NCI-H2196 treated with DMSO at 0.1 percent for 48 hours (cell line): Measurements from ENCODE around the gene TJP2.

ENCODE experiments used
- DNase-seq: peaks from one replicate; lab custom pipeline; 2025; ENCODE audit not compliant: unreplicated experiment; lab: John Stamatoyannopoulos, UW

Gene TJP2

DNA sequence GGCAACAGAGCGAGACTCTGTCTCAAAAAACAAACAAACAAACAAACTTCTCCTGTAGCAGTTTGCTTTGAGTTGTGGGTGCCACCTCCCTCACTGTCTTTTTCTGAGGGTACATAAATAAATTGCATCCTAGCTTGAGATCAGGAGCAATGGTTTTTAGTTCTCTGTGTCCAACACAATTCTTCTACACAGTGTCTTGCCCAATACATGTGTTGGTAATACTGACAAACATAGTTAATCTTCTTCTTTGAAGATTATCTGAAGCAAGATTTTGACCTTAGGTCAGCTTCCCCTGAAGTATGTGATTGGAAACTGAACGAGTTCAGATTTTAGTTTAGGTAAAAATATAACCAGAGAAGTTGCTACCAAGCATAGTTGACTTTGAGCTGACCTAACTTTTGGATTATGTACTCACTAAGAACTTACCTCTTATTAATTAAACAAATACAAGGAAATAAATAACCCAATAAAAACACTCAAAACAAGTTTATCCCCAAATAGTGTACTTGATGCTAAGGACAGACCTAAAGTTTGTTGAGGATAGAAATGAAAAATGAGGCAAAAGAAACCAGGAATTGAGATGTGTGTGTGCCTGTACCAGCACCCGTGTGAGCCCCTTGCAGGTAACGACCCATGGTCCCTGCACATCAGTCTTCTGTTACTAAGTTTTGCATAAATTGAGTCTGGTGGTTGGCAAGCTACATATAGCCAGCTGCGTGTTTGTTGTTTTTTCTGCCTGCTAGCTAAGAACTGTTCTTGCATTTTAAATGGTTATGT lies 16.2 kb downstream of the TJP2 start:
- no peak for DNase-seq

DNA sequence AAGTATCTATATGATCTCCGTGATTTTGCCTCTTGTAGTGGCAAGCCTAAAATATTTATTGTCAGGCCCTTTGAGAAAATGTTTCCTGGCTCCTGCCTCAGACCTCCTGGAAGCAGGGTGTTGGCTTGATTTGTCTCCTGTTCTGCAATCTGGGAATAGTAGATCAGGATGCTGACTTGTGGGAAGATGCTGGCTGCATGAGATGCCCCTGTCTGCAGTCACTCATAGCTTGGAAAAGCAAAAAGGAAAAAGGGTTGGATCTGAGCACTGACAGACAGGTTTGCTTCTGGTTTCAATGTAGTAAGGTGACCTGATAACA lies 16.7 kb downstream of the TJP2 start:
- no peak for DNase-seq

DNA sequence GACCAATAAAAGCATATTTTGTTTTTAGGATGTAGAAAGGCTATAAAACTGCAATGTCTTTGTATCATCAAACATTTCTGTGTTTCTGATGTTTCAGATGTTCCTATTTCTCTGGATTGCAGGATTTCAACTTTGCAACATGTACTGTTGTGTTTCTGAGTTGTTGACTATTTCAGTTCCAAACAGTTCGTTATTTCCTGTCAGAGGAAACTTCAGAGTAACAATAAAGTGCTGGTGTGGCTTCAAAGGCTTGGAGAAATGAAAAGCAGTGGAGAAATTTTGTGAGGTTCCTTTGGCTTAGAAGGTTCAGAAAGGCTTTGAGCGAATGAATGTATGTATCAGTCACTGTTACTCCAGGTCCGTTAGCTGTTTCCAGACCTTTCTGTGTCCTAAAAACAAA lies 17.2 kb downstream of the TJP2 start:
- DNase-seq, result no peak

DNA sequence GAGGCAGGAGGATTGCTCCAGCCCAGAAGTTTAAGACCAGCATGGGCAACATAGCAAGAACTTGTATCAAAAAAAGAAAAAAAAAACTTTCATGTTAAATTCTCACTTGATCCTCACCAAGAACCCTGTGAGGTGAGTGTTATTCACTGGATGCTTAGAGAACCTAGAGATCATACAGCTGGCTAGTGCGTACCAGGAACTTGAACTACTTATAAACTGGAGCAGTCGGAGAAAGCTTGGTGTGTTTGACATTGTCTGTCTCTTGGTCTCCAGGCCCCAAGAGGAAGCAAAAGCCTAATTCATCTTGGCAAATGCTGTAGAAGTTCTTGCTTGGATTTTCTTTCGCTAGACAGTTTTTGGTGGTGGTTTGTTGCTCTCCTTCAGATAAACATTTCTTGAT lies 18.1 kb downstream of the TJP2 start:
- DNase-seq, result no peak

DNA sequence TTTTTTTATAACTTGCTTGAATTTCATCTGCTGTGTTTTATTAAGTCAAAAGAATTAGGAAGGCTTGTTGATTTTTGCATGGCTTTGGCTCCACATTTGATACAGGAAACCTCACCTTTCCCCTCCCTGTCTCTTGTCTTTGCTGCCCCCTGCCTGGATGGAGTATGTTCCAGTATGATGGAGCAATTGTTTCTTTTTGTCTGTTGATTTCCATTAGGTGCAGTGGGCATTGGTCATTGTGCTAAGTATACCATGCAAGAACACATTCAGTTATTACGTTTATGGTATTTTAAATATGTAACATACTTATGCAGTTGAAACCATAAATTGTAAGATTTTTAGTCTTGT lies 19.6 kb downstream of the TJP2 start:
- peak; percentile 11 for DNase-seq

DNA sequence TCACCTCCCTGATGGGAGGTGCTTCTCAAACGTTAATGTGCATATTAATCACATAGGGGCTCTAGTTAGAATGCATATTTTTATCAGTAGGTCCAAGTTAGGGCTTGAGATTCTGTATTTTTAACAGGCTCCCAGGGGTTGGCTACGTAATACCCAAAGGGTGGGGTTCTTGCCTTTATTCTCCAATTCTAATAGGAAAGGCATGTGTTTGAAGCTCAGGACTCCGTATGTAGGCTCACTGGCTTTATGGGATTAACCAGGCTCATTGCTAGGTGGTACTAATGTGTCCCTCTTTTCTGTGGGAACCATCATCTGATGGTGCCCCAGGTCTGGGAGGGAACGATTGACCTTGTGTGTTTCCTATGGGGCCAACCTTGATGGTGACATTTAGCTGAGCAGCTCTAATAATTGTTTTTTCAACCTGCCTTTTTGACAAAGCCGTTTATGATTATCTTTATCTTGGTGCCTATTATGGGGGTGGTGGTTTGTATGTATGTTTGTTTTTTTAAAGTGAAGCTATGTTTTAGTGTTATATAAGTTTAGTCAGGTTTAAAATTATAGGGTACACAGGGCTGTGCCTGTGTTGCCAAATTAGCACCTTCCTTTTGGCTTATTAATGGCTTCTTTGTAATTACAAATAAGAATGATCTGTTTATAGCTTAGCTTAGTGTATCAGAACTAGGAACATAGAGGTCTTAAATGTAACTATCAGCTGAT lies 20.8 kb downstream of the TJP2 start:
- no peak for DNase-seq

DNA sequence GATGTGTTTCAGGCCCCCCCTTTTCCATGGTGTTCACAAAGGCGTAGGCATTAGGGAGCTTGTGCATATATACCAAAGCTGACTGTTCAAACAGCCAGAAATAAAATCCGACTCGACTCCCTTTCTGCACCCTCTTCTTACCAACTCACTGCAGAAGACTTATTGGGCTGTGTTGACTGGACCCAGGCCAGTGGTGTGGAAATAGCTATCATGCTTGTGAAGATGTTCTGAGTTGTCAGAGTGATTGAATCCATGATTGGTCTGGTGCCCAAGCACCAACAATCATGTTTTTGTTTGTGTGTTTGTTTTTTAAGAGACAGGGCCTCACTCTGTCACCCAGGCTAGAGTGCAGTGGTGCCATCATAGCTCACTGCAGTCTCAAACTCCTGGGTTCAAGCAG lies 21.6 kb downstream of the TJP2 start:
- no peak for DNase-seq

DNA sequence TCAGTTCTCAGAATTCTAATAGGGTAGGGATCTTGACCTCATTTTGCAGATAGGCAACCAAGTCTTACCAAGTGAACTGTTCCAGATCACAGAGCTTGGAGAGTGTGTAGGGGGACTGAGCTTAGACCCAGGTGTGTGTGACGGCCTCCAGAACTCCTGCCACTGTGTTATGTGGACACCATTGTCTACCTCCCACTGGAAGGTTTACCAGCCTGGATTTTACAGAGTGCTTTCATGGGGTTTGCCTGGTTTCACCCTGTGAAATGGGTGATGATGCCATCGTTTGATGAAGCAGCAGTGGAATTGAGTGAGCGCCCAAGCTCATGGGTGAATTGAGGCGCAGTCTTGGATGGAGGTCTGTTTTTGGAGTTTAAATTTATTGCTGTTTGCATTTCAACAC lies 23.6 kb downstream of the TJP2 start:
- DNase-seq, result no peak

DNA sequence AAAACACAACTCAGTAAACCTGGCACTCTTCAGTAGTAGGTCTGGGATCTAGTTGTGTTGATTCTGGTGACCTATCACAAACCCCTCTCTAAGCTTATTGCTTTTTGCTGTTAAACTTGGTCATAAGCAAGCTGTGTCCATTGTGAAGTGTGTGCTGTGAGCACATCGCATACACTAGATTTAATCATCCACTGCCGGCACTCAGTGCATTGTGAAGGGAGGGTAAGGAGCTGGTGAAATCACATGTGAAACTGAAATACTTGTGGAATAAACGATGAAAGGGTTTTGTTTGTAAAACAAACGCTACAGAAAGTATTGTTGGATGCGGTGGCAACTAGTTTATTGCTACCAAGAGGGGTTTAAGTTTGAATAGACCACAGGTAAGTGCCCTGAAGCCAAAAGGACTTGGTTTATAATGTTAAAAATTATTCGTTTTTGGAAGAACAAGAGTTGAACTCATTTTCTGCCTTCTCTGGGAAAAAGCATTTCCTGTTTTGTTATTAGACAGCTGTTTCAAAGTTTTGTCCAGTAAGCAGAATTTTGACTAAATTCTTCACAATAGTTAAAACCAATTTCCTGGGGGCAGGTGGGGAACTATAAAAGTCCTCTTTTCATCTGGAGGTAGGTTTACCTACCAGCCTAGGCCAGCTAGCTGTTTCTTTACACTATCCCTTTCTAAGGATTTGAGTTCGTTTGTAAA lies 24.6 kb downstream of the TJP2 start:
- DNase-seq, result no peak

DNA sequence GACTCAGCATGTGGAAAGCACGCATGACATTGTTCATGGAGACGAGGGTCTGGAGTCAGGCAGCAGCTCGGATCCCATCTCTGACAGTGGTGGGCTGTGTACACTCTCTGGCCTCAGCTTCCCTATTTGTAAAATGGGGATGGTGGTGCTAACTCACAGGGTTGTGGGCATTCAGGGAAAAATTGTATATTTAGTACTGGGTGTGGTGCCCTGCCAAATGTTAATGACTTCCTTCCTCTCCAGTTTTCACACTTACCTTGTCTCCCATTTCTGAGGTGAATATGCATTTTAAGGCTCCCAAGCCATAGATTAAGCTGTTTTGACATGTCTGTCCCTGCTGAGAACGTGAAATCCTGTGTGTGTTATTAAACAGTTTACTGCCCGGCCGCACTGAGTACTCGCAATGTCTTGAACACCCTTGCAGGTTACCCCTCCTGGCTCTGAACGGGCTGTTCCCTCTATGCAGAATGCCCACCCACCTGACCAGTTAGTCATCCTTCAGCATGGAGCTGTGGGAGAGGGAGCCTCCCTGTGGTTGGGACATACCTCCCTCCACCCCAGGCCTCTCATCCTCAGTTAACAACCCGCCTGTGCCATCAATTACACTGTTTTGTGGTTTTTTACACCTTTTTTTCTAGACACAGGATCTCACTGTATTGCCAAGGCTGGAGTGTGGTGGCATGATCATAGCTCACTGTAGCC lies 25.8 kb downstream of the TJP2 start:
- DNase-seq, result no peak

DNA sequence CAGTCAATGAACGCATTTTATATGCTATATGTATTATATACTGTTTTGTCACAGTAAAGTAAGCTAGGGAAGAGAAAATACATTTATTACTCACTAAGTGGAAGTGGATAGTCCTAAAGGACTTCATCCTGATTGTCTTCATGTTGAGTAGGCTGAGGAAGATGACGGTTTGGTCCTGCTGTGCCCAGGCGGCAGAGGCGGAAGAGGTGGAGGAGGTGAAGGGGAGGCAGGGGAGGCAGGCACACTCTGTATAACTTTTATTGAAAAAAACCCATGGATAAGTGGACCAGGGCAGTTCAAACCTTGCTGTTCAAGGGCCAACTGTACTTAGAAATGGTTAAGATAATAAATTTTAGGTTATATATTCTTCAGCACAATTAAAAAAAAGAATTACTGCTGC lies 28.5 kb downstream of the TJP2 start:
- no peak for DNase-seq

DNA sequence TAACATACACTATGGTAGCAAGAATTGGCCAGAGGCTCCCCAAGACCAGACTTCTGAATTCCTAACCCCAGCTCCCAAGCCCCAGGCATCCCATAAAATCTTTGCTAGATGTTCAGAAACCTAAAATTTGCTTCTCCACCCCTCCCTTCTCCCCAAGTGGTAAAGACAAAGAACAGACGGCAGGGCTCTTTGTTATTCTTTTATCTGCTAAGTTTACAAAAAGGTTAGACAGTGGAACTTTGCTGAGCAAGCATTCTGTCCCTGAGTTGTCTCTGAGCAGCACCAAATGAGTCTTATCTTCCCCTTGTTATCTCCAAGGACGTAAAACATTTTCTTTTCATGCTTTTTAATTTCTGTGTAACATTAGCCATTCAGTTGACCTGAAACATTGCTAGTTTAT lies 30.2 kb downstream of the TJP2 start:
- DNase-seq, result no peak

DNA sequence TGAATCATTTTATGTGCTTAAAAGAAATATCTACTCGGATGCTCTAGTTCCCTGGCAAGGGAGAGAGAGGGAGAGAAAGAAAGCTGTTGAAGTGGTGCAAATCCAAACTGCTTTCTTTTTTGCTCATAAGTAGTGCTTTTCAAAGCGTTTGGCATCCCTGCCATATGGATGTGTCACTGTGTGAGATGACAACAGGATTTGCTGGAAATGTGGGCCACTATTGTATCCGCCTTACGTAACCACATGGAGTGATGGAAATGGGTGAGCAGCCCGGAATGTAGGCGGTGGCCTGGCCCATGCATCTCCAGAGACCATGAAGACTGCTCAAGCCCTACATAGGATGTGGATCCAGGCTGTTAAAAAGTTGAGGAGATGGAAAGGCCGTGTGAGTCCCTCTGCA lies 30.8 kb downstream of the TJP2 start:
- no peak for DNase-seq

DNA sequence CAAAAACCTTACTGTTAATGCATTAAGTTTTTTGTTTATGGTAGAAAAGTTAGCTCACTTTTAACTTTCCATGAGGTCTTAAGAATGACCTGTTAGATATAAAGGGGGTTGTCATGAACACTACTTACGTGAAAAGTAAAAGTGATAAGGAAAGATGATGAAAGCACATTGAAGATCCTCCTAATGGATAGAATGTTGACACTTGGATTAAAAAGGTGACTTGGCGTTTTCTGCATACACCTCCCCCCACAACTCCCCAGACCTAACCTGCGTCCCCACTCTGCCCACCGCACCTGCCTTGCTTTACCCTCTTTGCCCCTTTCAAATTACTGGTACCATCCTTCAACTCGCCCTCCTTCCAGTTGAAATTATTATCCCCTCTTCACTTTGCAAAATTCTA lies 32.0 kb downstream of the TJP2 start:
- DNase-seq, result no peak

DNA sequence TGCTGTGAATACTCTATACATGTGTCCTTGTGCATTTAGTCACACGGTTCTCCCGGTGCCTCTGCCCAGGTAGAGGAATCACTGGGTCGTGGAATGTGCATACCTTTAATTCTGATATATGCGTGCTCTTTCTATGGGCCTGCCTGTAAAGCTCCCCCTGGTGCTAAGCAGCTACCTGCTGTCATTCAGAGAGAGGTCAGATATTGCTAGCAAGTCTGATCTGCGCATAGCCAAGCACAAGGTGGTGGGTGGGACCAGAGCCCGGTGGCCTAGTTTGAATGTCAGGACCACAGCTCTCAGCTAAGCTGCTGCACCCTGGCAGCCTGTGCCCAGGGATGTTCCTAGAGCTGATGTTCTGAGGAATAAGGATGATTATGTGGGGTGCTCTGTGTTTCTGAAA lies 33.4 kb downstream of the TJP2 start:
- no peak for DNase-seq

DNA sequence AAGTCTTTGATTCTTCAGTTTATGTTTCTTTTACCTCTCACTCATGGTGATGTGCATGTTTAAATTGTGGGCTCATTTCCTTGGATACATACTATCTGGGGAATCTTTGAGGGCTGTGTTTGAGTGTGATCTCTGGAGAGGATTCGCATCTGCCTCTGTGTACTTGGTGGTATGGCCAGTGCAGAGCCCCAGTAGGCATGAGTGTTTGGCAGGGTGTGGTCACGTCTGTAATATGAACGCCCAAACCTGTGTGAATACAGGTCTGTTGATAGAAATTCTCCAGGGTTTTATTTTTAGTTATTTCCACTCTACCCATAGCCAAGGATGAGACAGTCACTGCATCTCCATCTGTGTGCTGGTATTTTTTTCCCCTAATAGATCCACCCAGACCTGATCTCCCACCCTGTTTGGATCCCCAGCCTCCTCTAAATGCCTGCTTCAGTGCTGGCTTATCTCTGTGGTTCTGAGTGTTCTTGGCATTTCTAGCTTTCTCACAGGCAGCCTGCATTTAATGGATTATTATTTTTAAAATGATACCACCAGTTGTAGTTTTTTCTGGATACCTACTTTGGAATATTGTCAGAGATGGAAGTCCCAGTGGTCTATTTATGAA lies 37.5 kb downstream of the TJP2 start:
- DNase-seq, result no peak

DNA sequence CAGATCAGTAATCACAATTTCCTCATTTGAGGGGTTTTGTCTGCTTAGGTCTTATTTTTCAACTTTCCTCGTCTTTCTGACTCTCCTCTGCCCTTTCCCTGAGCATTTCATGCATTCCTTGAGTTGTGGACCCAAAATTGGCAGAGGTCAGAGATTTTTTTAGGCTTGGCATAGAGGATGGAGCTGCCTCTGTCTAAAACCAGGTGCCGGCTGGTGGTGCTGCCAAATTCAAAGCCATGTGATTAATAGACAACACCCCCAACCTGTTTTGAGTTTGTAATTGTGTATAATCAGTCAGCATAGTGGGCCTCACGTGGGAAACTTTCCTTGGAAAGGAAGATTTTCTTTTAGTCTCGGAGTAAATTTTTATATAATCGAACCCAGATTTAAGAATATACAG lies 39.6 kb downstream of the TJP2 start:
- DNase-seq, result no peak

DNA sequence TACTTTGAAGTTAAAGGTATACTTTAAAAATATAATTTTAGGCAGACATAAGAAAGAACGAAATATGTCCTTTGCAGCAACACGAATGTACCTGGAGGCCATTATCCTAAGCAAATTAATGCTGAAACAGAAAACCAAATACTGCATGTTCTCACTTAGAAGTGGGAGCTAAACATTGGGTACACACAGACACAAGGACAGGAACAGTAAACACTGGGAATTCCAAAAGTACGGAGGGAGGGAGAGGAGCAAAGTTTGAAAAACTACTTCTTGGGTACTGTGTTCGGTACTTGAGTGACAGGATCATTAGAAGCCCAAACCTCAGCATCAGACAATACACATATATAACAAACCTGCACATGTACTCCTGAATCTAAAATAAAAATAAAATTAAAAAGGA lies 40.9 kb downstream of the TJP2 start:
- DNase-seq, result no peak

DNA sequence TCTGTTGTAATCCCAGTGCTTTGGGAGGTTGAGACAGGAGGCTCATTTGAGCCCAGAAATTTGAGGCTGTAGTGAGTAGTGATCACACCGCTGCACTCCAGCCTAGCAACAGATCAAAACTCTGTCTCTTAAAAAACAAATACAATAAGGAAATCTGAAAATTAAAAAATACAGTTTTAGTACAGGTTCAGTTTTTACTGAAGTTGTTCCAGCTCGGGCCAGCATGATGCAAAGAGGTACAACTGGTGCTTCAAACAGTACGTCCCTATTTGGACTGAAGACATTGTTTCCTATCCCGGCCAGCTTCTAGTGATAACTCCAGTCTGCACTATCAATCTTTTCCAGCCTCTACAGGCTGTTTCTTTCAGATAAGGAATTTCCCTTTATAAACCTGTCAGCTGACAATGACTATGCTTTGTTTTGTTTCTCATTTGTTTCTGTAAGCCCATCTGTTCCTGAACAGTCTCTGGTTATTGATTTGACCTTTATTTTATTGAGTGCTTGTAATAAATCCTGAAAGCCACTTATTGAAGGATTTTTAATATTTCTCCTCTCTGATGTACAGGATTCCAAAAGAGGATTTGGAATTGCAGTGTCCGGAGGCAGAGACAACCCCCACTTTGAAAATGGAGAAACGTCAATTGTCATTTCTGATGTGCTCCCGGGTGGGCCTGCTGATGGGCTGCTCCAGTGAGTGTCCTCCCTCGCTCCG lies 41.9 kb downstream of the TJP2 start:
- no peak for DNase-seq

DNA sequence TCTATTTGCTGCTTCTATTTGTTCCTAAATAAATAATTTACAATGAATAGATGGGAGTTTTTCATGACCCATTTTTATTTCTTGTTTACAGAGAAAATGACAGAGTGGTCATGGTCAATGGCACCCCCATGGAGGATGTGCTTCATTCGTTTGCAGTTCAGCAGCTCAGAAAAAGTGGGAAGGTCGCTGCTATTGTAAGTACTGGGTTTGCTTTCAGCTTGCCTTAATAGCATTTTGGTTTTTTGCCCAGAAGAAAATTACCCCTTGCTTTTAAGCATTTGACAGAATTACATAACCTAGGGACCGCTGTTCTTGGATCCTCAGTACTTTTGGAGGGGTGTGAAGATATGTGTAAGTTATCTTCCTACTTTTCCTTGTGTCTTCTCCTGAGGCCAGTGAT lies 44.1 kb downstream of the TJP2 start:
- DNase-seq, result no peak

DNA sequence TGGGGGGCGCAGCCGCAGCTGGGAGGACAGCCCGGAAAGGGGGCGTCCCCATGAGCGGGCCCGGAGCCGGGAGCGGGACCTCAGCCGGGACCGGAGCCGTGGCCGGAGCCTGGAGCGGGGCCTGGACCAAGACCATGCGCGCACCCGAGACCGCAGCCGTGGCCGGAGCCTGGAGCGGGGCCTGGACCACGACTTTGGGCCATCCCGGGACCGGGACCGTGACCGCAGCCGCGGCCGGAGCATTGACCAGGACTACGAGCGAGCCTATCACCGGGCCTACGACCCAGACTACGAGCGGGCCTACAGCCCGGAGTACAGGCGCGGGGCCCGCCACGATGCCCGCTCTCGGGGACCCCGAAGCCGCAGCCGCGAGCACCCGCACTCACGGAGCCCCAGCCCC lies 47.0 kb downstream of the TJP2 start:
- no peak for DNase-seq
